Heart right ventricle (tissue), 16 donors: ENCODE results near the gene KRT6C. TPM values are rescaled to one million over a fixed set of nuclear protein-coding genes. Genes with fewer than 3 reads are reported as not detected.

Experiments
- ATAC-seq, 8 donors: fragments of 200-7000 bp; cut with Tn5 transposase; one replicate each; pipeline ENCODE4 v1.9.1; 2020; ENCODE audit warnings: mild to moderate bottlenecking in 8 of 8, moderate library complexity in 8 of 8, moderate number of reproducible peaks in 1 of 8
- DNase-seq, 2 donors: peaks; one replicate each; pipeline ENCODE4 v3.0.0-alpha.2; 2020
- H3K27ac ChIP-seq, 10 donors: fragments of 200-600 bp; sonication (generic) in 2 of 10; one replicate each; pipeline versions ENCODE4 v1.5.0 to v1.8.0; 2020 to 2022; ENCODE audit warnings: mild to moderate bottlenecking in 3 of 10
- H3K27me3 ChIP-seq, 7 donors: fragments of 200-600 bp; one replicate each; pipeline ENCODE4 v1.8.0; 2021 to 2022; ENCODE audit warnings: mild to moderate bottlenecking in 2 of 7
- H3K36me3 ChIP-seq, 9 donors: fragments of 200-600 bp; sonication (generic) in 1 of 9; one replicate each; pipeline versions ENCODE4 v1.5.0 to v1.8.0; 2020 to 2022; ENCODE audit warnings: mild to moderate bottlenecking in 2 of 9
- H3K4me1 ChIP-seq, 9 donors: fragments of 200-600 bp; sonication (generic) in 1 of 9; one replicate each; pipeline versions ENCODE4 v1.5.0 to v1.8.0; 2020 to 2022; ENCODE audit warnings: mild to moderate bottlenecking in 4 of 9
- H3K4me3 ChIP-seq, 10 donors: fragments of 200-600 bp; sonication (generic) in 2 of 10; one replicate each; pipeline versions ENCODE4 v1.5.0 to v1.8.0; 2020 to 2022; ENCODE audit warnings: mild to moderate bottlenecking in 7 of 10, moderate library complexity in 2 of 10
- H3K9me3 ChIP-seq, 11 donors: fragments of 200-600 bp in 10 of 11; sonication (generic) in 2 of 11; one replicate each; pipeline versions ENCODE4 v1.5.0 to v1.8.0; 2013 to 2022; ENCODE audit warnings: mild to moderate bottlenecking in 2 of 11, control low read depth in 1 of 11, moderate library complexity in 1 of 11
- WGBS, 2 donors: extraction: QIAGEN DNeasy Blood & Tissue Kit; methylation state at CpG; one replicate each; pipeline ENCODE4 v1.1.7; 2013; ENCODE audit warnings: inconsistent platforms in 1 of 2; 5-methylcytosine and 5-hydroxymethylcytosine counted together
- intact Hi-C, 10 donors: fragments of 100-400 bp; cut with DNase I; formaldehyde crosslinking; loops; one replicate each; pipeline versions ENCODE4 v1.11.1 to v1.14.2; 2022
- polyA plus RNA-seq, 2 donors: library from polyadenylated mRNA; stranded (reverse); fragments of 200-250 nt; gene quantifications; one replicate each; pipeline ENCODE4 v1.2.3, GENCODE V29; 2013
- total RNA-seq, 10 donors: library from RNA; stranded (reverse); fragmentation: NEBNext Ultra II Directional in 3 of 10; extraction: Animal tissue kit (Norgen Biotek cat#: 25700) in 3 of 10; gene quantifications; one replicate each; pipeline versions ENCODE4 v1.2.1 to v1.2.4, GENCODE V29; 2021 to 2023
- TF ChIP-seq, protein P1 (sequence below), 9 donors: fragments of 200-600 bp; sonication (generic) in 2 of 9; IDR thresholded peaks; one replicate each; pipeline versions ENCODE4 v1.5.0 to v1.8.0; 2021 to 2022; ENCODE audit warnings: antibody characterized with exemption in 9 of 9, mild to moderate bottlenecking in 5 of 9, moderate library complexity in 1 of 9
- donor health status: Arrhythmogenic right ventricular cardiomyopathy.
- donor health status: ischemic (EF 13 %, LVEDD 7.1; RV severe dilation, severe dysfunction).
- donor health status: healthy with polysubstance abuse.
- donor health status: DM: no; HTN: yes; CAD: no.
- donor health status: DM: no; HTN: no; CAD: no.
- donor health status: ischemic (EF 25% LVEDD 6.9; RV normal size, moderate dysfunction).
- donor health status: ischemic (EF 25% LVEDD 5.7; RV mildly dilated, moderate dysfunction).
- donor health status: healthy.
- donor health status: DM: yes; HTN: yes; CAD: no.
- donor health status: Ischemic cardiomyopathy.
- donor health status: ischemic (EF 35%, LVEDD 5.7; RV mildly dilated, moderate dysfunction).
- donor health status: nonischemic (EF 11% LVEDD 7.7; RV severe dilation, severe dysfunction).
- donor health status: DM: yes; HTN: yes; CAD: no.
- donor health status: PGD.
- donor health status: ischemic (EF 29% LVEDD 5.4; RV normal size, mild dysfunction).
- donor health status: nonischemic (EF 23%, LVEDD 6.1; RV moderate dilation, normal function).

KRT6C gene
- total and polyA plus RNA-seq, 12 donors: 0.06 TPM; not detected in 11

DNA sequence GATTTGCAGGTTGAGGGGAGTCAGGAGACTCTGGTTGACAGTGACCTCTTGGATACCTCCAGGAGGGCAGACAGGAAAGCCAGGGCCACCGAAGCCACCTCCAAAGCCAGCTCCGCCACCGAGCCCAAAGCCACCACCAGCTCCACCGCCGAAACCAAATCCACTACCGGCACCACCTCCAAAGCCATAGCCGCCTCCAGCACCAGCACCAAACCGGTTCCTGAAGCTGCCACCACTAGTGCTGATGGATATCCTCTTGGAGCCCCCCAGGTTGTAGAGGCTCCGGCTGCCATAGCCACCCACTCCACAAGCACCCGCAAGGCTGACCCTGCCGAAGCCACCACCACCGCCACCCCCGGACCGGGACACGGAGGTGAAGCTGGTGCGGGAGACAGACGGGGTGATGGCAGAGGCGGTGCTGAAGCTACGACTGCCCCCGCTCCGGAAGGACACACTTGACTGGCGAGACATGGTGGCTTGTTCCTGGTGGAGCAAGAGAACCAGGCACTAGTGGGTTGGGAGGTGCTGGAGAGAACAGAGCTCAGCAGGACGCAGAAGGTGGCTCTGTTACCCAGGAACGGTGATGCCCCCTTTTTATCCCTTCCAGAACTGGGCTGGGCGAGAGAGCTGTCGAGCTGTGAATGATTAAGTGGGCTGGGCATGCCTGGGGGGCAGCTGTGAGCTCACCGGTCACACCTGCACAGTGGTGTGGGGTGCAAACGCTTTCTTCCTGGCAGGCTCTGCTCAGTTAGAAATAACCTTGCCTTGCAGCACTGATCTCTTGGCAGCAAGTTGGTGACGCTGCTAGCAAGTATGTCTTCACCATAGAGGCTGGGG is 46.4 kb upstream of the KRT6C start, which contains the start of gene KRT5:
TSS of gene KRT5 (minus strand) at position 569 of the 837 bp plus-strand sequence. CDS start at position 471, 98 bp downstream.
- Histone ChIP-seq H3K4me3 (no peak within 1 kb of the TSS), H3K36me3 (no peaks in the 10 kb centered on the region), H3K4me1 (no peaks in the 10 kb centered on the region), H3K27ac (no peak within 1 kb of the TSS), H3K9me3 (no peaks in the 10 kb centered on the region), H3K27me3 (peaks cover 0 to 46% (median 5%) of the 10 kb centered on the region in 7 donors)
- WGBS, 2 donors: 85 to 87% methylated on average over 29 of the region's 29 CpGs
- intact Hi-C loops: loop anchor here in 2 of 10 donors (10.0 kb wide), 2 partner anchors 155 to 365 kb away; partner anchors contain the start of gene KRT85 (in 1 of the 2)
- TF ChIP-seq, protein P1, sequence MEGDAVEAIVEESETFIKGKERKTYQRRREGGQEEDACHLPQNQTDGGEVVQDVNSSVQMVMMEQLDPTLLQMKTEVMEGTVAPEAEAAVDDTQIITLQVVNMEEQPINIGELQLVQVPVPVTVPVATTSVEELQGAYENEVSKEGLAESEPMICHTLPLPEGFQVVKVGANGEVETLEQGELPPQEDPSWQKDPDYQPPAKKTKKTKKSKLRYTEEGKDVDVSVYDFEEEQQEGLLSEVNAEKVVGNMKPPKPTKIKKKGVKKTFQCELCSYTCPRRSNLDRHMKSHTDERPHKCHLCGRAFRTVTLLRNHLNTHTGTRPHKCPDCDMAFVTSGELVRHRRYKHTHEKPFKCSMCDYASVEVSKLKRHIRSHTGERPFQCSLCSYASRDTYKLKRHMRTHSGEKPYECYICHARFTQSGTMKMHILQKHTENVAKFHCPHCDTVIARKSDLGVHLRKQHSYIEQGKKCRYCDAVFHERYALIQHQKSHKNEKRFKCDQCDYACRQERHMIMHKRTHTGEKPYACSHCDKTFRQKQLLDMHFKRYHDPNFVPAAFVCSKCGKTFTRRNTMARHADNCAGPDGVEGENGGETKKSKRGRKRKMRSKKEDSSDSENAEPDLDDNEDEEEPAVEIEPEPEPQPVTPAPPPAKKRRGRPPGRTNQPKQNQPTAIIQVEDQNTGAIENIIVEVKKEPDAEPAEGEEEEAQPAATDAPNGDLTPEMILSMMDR (IDR thresholded peaks at IDR 0.05): no peak
- ATAC-seq: peak in 1 of 8 donors; percentile 17
- DNase-seq: no peak

DNA sequence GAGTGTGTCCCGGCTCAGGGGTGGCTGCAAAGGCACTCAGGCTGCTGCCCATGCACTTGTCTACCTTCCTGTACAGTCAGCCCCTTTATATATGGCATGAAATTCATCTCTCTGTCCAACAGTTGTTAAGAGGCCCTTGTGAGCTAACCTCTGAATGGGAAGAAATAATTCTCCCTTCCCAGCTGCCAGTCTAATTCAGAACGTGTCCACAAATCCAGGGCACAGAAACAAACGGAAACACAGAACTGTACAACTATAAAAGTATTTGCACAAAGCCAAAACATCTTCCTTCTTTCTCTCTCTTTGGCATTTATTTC is 45.7 kb upstream of the KRT6C start:
- WGBS, 2 donors: 79 to 90% methylated on average over 3 of the region's 3 CpGs

DNA sequence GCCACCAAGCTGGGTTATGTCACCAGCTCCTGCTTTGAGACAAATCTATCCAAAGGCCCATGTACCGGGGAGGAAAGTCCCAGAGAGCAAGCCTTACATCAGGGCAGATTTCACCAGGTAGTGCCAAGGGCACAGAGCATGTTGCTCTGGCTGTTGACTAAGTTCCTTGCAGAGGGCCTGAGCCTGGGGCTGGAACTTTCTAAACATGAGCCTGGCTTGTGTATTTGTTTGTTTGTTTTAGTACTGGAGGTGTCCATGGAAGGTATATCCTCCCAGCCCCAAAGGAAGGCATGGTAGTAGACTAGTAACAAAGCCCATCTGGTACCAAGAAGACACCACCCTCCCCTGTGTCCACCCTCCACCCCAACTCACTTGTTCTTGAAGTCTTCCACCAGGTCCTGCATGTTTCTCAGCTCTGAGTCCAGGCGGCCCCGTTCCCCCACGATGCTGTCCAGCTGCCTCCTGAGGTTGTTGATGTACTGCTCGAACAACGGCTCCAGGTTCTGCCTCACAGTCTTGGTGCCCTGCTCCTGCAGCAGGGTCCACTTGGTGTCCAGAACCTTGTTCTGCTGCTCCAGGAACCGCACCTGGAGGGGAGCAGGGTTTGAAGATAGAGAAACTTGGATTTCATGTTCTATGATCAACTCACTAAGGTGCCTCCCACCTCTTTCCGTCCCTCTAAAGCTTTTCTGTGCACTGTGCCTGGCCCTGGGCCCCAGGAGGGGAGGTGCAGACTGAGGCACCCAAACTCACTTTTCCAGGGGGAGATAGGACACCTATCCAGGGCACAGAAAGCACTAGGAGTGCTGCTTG is 45.2 kb upstream of the KRT6C start:
- ATAC-seq (no peak), DNase-seq (no peak)

More for the DNA sequence above, 45.7 kb upstream of the KRT6C start:
- TF ChIP-seq, protein P1 (IDR thresholded peaks at IDR 0.05): no peak
- no peaks in the 10 kb centered on the region for H3K36me3 ChIP-seq
- intact Hi-C loops: loop anchor here in 2 of 10 donors (10.0 kb wide), 2 partner anchors 155 to 365 kb away; partner anchors contain the start of gene KRT85 (in 1 of the 2)
- H3K9me3 ChIP-seq: no peaks in the 10 kb centered on the region
- H3K27ac ChIP-seq: no peak overlapping the region
- ATAC-seq (no peak), DNase-seq (no peak)
- H3K4me3 ChIP-seq: no peak overlapping the region
- H3K27me3 ChIP-seq: peaks cover 0 to 52% (median 5%) of the 10 kb centered on the region in 7 donors
- no peaks in the 10 kb centered on the region for H3K4me1 ChIP-seq

More for the DNA sequence above, 45.2 kb upstream of the KRT6C start:
- no peaks in the 10 kb centered on the region for H3K9me3 ChIP-seq
- no peak overlapping the region for H3K4me3 ChIP-seq
- 82 to 85% methylated on average over 8 of the region's 8 CpGs for WGBS, 2 donors
- intact Hi-C loops: loop anchor here in 2 of 10 donors (10.0 kb wide), 2 partner anchors 154 to 364 kb away; partner anchors contain the start of gene KRT85 (in 1 of the 2)
- H3K27me3 ChIP-seq: peaks cover 0 to 53% (median 5%) of the 10 kb centered on the region in 7 donors
- TF ChIP-seq, protein P1 (IDR thresholded peaks at IDR 0.05): no peak
- H3K27ac ChIP-seq: no peak overlapping the region
- no peaks in the 10 kb centered on the region for H3K4me1 ChIP-seq
- no peaks in the 10 kb centered on the region for H3K36me3 ChIP-seq
